GM23338 (cell line): ENCODE data around the gene EDEM3. TPM values are rescaled to one million over a fixed set of nuclear protein-coding genes. Genes with fewer than 3 reads are reported as not detected.
A peak's percentile ranks its signal among the peaks of the same experiment; 100 is the strongest.

Experiments
- ATAC-seq: fragments of 200-7000 bp; cut with Tn5 transposase; 3 replicates; pipeline ENCODE4 v1.9.1; 2020
- DNase-seq: peaks from one replicate; pipeline ENCODE4 v3.0.0-alpha.2; 2015; ENCODE audit warnings: low spot score
- H2AFZ ChIP-seq: fragments of 200-600 bp; sonication (generic); 2 replicates; pipeline ENCODE4 v1.8.0; 2016; ENCODE audit warnings: antibody characterized with exemption, mild to moderate bottlenecking, moderate library complexity
- H3F3A ChIP-seq: fragments of 200-600 bp; sonication (generic); replicated peaks from 2 replicates; pipeline ENCODE4 v1.8.0; 2017; ENCODE audit warnings: antibody characterized with exemption, mixed run types, low read depth
- H3K27ac ChIP-seq: fragments of 200-600 bp; sonication (generic); 2 replicates; pipeline ENCODE4 v1.6.1; 2016; ENCODE audit warnings: low read depth
- H3K27me3 ChIP-seq: fragments of 200-600 bp; sonication (generic); 2 replicates; pipeline ENCODE4 v1.8.0; 2016; ENCODE audit warnings: mild to moderate bottlenecking, mixed run types, moderate library complexity; ENCODE audit not compliant: insufficient read depth
- H3K36me3 ChIP-seq: fragments of 200-600 bp; sonication (generic); 2 replicates; pipeline ENCODE4 v1.8.0; 2016; ENCODE audit warnings: mild to moderate bottlenecking; ENCODE audit not compliant: insufficient read depth
- H3K4me1 ChIP-seq: fragments of 200-600 bp; sonication (generic); 2 replicates; pipeline ENCODE4 v1.8.0; 2016; ENCODE audit warnings: mild to moderate bottlenecking, moderate library complexity; ENCODE audit not compliant: insufficient read depth
- H3K4me2 ChIP-seq: fragments of 200-600 bp; sonication (generic); 2 replicates; pipeline ENCODE4 v1.7.1; 2017; ENCODE audit warnings: mixed run types
- H3K4me3 ChIP-seq: fragments of 200-600 bp; sonication (generic); 2 replicates; pipeline ENCODE4 v1.6.1; 2016; ENCODE audit warnings: mixed run types
- H3K79me2 ChIP-seq: fragments of 200-600 bp; sonication (generic); replicated peaks from 2 replicates; pipeline ENCODE4 v1.8.0; 2017; ENCODE audit warnings: mild to moderate bottlenecking; ENCODE audit not compliant: insufficient read depth
- H3K9me2 ChIP-seq: fragments of 200-600 bp; sonication (generic); 2 replicates; pipeline ENCODE4 v1.8.0; 2017; ENCODE audit not compliant: insufficient read depth
- H4K20me1 ChIP-seq: fragments of 200-600 bp; sonication (generic); replicated peaks from 2 replicates; pipeline ENCODE4 v1.8.0; 2017; ENCODE audit warnings: mild to moderate bottlenecking; ENCODE audit not compliant: insufficient read depth
- H3K27ac Mint-ChIP-seq: 2 replicates; pipeline ENCODE4 v1.8.0; 2020; ENCODE audit warnings: inconsistent platforms, mild to moderate bottlenecking, moderate library complexity, mixed read lengths
- H3K27me3 Mint-ChIP-seq: 3 replicates; pipeline ENCODE4 v1.8.0; 2022; ENCODE audit warnings: low read depth, mild to moderate bottlenecking, moderate library complexity, mixed read lengths, inconsistent platforms; ENCODE audit not compliant: insufficient read depth, poor library complexity
- H3K36me3 Mint-ChIP-seq: 3 replicates; pipeline ENCODE4 v1.8.0; 2021; ENCODE audit warnings: low read depth, mild to moderate bottlenecking, inconsistent platforms, moderate library complexity, mixed read lengths
- H3K4me1 Mint-ChIP-seq: 3 replicates; pipeline ENCODE4 v1.8.0; 2020; ENCODE audit warnings: mild to moderate bottlenecking, inconsistent platforms, mixed read lengths
- H3K4me3 Mint-ChIP-seq: 3 replicates; pipeline ENCODE4 v1.8.0; 2021; ENCODE audit warnings: moderate library complexity, mild to moderate bottlenecking, inconsistent platforms, mixed read lengths
- H3K9me3 Mint-ChIP-seq: 3 replicates; pipeline ENCODE4 v1.8.0; 2020; ENCODE audit warnings: moderate library complexity, mild to moderate bottlenecking, inconsistent platforms, mixed read lengths
- ETS1 ChIP-seq: IDR thresholded peaks from 2 replicates; pipeline ENCODE4 v1.6.1; 2016; ENCODE audit warnings: antibody characterized with exemption
- EZH2 ChIP-seq: fragments of 200-600 bp; sonication (generic); IDR thresholded peaks from one replicate; pipeline ENCODE4 v1.8.0; 2017; ENCODE audit warnings: antibody characterized with exemption, mild to moderate bottlenecking, low read depth; ENCODE audit not compliant: unreplicated experiment
- EZH2phosphoT487 ChIP-seq: fragments of 200-600 bp; sonication (generic); IDR thresholded peaks from one replicate; pipeline ENCODE4 v1.8.1; 2018; ENCODE audit warnings: antibody characterized with exemption; ENCODE audit not compliant: unreplicated experiment
- JUNB ChIP-seq: IDR thresholded peaks from one replicate; pipeline ENCODE4 v1.6.1; 2016; ENCODE audit warnings: antibody characterized with exemption; ENCODE audit not compliant: unreplicated experiment
- POLR2AphosphoS5 ChIP-seq: IDR thresholded peaks from 2 replicates; pipeline ENCODE4 v1.6.1; 2016; ENCODE audit warnings: antibody characterized with exemption, low read depth
- STAT1 ChIP-seq: IDR thresholded peaks from one replicate; pipeline ENCODE4 v1.6.1; 2016; ENCODE audit warnings: antibody characterized with exemption; ENCODE audit not compliant: unreplicated experiment
- ZNF114 ChIP-seq: fragments of 250-450 bp; sonication (Bioruptor Pico); IDR thresholded peaks from 2 replicates; pipeline ENCODE4 v1.5.0; 2020; ENCODE audit warnings: mild to moderate bottlenecking, moderate library complexity
- ZNF331 ChIP-seq: fragments of 250-450 bp; sonication (Bioruptor Pico); IDR thresholded peaks from 2 replicates; pipeline ENCODE4 v1.5.0; 2020; ENCODE audit warnings: low read depth, mild to moderate bottlenecking, moderate library complexity
- polyA plus RNA-seq: library from polyadenylated mRNA; unstranded; fragments of >200 nt; fragmentation: Nextera tagmentation; extraction: Ambion mirVana; gene quantifications from 2 replicates; pipeline ENCODE4 v1.2.1, GENCODE V29; 2016
- total RNA-seq: library from RNA; depleted of rRNA; stranded (reverse); fragments of >200 nt; shearing (Covaris generic); gene quantifications from 2 replicates; pipeline ENCODE4 v1.2.3, GENCODE V29; 2014
- TF ChIP-seq, protein P1 (sequence below), 2 experiments: fragments of 200-600 bp in 1 of 2; sonication (generic) in 1 of 2; conservative IDR thresholded peaks; 2 replicates each; pipeline versions ENCODE4 v1.5.1 to v1.6.1; 2016 to 2017; ENCODE audit warnings: antibody characterized with exemption in 2 of 2, low read depth in 2 of 2, mild to moderate bottlenecking in 2 of 2, moderate library complexity in 1 of 2
- TF ChIP-seq, protein P2 (sequence below): fragments of 250-450 bp; sonication (Bioruptor Pico); IDR thresholded peaks from 2 replicates; pipeline ENCODE4 v1.5.0; 2020; ENCODE audit warnings: mild to moderate bottlenecking, moderate library complexity

The EDEM3 gene
- total and polyA plus RNA-seq, 2 experiments from 2014 or later: 4.8 to 11.5 TPM

DNA sequence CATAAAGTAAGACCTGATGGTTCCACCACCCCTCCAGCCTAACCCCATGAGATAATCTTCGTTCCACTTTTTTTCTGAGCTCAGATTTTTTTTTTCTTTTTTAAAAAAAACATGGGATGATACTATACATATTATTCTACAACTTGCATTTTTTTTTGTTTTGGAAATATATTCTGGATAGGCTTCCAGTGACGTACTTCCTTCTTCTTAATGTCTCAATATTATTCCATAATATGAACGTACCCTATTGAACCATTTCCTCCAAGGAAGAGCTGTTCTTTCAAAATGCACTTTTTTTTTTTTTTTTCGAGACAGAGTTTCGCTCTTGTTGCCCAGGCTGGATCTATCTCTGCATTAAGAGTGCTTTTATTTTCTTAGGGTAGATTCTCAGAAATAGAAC is 1.5 kb downstream of the EDEM3 start:
- no peak for DNase-seq
- Mint-ChIP-seq H3K27ac (no peak overlapping the region), H3K4me3 (peak overlapping the region; percentile 87), H3K36me3 (peaks cover 3% of the 10 kb centered on the region; the same call in 1 of the 3 replicates), H3K27me3 (no peaks in the 10 kb centered on the region), H3K9me3 (no peaks in the 10 kb centered on the region; the same call in 2 of the 3 replicates), H3K4me1 (peaks cover 18% of the 10 kb centered on the region)
- Histone ChIP-seq H3K27me3 (peaks cover 13% of the 10 kb centered on the region), H3K4me1 (peaks cover 16% of the 10 kb centered on the region; the same call in 1 of the 2 replicates), H3K9me2 (no peaks in the 10 kb centered on the region), H2AFZ (no peak overlapping the region), H4K20me1 (no peaks in the 10 kb centered on the region), H3K4me2 (peak overlapping the region; percentile 85), H3K4me3 (peak overlapping the region; percentile 76), H3K79me2 (peaks cover 11% of the 10 kb centered on the region; the same call in 1 of the 2 replicates), H3F3A (no peaks in the 10 kb centered on the region), H3K27ac (no peak overlapping the region), H3K36me3 (no peaks in the 10 kb centered on the region)
- TF ChIP-seq ZNF114 (CRISPR knock-in tag) (no peak), ZNF331 (CRISPR knock-in tag) (no peak), EZH2phosphoT487 (no peak), EZH2 (no peak), STAT1 (no peak), POLR2AphosphoS5 (no peak)
- ATAC-seq: no peak

DNA sequence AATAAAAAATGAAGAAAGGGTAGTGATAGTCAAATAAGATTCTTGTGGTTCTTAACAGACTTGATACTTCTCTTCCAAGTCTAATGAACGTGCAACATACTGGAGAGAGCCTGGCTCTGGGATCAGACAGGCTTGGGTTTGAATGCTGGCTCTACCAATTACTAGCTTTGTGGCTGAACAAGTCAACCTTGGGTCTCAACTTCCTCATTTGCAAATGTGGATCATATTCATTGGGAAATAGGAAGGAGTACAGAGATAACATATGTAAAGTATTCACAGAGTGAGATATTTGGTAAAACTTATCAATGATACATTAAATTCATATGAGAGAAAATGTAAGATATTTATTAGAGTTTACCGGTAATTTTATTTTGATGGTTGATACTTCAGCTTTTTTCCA is 2.0 kb downstream of the EDEM3 start:
- Histone ChIP-seq H3K4me3 (no peak overlapping the region), H3K4me1 (peaks cover 16% of the 10 kb centered on the region; the same call in 1 of the 2 replicates), H3K27me3 (peaks cover 13% of the 10 kb centered on the region), H3K79me2 (peaks cover 11% of the 10 kb centered on the region; the same call in 1 of the 2 replicates), H3F3A (no peaks in the 10 kb centered on the region), H3K4me2 (no peak overlapping the region), H3K9me2 (no peaks in the 10 kb centered on the region), H3K27ac (no peak overlapping the region), H3K36me3 (no peaks in the 10 kb centered on the region), H4K20me1 (no peaks in the 10 kb centered on the region), H2AFZ (no peak overlapping the region)
- Mint-ChIP-seq H3K36me3 (peaks cover 3% of the 10 kb centered on the region; the same call in 1 of the 3 replicates), H3K4me3 (peak overlapping the region; percentile 87), H3K9me3 (no peaks in the 10 kb centered on the region; the same call in 2 of the 3 replicates), H3K27me3 (no peaks in the 10 kb centered on the region), H3K4me1 (peaks cover 18% of the 10 kb centered on the region), H3K27ac (no peak overlapping the region)
- ATAC-seq: no peak
- DNase-seq: no peak
- TF ChIP-seq, protein P1, sequence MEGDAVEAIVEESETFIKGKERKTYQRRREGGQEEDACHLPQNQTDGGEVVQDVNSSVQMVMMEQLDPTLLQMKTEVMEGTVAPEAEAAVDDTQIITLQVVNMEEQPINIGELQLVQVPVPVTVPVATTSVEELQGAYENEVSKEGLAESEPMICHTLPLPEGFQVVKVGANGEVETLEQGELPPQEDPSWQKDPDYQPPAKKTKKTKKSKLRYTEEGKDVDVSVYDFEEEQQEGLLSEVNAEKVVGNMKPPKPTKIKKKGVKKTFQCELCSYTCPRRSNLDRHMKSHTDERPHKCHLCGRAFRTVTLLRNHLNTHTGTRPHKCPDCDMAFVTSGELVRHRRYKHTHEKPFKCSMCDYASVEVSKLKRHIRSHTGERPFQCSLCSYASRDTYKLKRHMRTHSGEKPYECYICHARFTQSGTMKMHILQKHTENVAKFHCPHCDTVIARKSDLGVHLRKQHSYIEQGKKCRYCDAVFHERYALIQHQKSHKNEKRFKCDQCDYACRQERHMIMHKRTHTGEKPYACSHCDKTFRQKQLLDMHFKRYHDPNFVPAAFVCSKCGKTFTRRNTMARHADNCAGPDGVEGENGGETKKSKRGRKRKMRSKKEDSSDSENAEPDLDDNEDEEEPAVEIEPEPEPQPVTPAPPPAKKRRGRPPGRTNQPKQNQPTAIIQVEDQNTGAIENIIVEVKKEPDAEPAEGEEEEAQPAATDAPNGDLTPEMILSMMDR (conservative IDR thresholded peaks at IDR 0.05; ENCODE audit: low read depth in 2 of 2): no peak
- TF ChIP-seq ZNF331 (CRISPR knock-in tag) (no peak), STAT1 (no peak), EZH2 (no peak), JUNB (no peak), ZNF114 (CRISPR knock-in tag) (no peak), ETS1 (no peak), EZH2phosphoT487 (no peak), POLR2AphosphoS5 (no peak)
- TF ChIP-seq, protein P2, sequence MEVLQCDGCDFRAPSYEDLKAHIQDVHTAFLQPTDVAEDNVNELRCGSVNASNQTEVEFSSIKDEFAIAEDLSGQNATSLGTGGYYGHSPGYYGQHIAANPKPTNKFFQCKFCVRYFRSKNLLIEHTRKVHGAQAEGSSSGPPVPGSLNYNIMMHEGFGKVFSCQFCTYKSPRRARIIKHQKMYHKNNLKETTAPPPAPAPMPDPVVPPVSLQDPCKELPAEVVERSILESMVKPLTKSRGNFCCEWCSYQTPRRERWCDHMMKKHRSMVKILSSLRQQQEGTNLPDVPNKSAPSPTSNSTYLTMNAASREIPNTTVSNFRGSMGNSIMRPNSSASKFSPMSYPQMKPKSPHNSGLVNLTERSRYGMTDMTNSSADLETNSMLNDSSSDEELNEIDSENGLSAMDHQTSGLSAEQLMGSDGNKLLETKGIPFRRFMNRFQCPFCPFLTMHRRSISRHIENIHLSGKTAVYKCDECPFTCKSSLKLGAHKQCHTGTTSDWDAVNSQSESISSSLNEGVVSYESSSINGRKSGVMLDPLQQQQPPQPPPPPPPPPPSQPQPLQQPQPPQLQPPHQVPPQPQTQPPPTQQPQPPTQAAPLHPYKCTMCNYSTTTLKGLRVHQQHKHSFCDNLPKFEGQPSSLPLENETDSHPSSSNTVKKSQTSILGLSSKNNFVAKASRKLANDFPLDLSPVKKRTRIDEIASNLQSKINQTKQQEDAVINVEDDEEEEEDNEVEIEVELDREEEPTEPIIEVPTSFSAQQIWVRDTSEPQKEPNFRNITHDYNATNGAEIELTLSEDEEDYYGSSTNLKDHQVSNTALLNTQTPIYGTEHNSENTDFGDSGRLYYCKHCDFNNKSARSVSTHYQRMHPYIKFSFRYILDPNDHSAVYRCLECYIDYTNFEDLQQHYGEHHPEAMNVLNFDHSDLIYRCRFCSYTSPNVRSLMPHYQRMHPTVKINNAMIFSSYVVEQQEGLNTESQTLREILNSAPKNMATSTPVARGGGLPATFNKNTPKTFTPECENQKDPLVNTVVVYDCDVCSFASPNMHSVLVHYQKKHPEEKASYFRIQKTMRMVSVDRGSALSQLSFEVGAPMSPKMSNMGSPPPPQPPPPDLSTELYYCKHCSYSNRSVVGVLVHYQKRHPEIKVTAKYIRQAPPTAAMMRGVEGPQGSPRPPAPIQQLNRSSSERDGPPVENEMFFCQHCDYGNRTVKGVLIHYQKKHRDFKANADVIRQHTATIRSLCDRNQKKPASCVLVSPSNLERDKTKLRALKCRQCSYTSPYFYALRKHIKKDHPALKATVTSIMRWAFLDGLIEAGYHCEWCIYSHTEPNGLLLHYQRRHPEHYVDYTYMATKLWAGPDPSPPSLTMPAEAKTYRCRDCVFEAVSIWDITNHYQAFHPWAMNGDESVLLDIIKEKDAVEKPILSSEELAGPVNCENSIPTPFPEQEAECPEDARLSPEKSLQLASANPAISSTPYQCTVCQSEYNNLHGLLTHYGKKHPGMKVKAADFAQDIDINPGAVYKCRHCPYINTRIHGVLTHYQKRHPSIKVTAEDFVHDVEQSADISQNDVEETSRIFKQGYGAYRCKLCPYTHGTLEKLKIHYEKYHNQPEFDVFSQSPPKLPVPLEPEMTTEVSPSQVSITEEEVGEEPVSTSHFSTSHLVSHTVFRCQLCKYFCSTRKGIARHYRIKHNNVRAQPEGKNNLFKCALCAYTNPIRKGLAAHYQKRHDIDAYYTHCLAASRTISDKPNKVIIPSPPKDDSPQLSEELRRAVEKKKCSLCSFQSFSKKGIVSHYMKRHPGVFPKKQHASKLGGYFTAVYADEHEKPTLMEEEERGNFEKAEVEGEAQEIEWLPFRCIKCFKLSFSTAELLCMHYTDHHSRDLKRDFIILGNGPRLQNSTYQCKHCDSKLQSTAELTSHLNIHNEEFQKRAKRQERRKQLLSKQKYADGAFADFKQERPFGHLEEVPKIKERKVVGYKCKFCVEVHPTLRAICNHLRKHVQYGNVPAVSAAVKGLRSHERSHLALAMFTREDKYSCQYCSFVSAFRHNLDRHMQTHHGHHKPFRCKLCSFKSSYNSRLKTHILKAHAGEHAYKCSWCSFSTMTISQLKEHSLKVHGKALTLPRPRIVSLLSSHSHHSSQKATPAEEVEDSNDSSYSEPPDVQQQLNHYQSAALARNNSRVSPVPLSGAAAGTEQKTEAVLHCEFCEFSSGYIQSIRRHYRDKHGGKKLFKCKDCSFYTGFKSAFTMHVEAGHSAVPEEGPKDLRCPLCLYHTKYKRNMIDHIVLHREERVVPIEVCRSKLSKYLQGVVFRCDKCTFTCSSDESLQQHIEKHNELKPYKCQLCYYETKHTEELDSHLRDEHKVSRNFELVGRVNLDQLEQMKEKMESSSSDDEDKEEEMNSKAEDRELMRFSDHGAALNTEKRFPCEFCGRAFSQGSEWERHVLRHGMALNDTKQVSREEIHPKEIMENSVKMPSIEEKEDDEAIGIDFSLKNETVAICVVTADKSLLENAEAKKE: no peak
